CD4-positive, CD25-positive, alpha-beta regulatory T cell (primary cell): ENCODE results near the gene PEMT. TPM values are rescaled to one million over a fixed set of nuclear protein-coding genes. Genes with fewer than 3 reads are reported as not detected.

Experiments used
- ATAC-seq, 2 donors: fragments of 150-1000 bp; cut with Tn5 transposase; one replicate each; pipeline ENCODE4 v1.10.0; 2021; ENCODE audit warnings: low read depth in 2 of 2, moderate number of reproducible peaks in 2 of 2, moderate library complexity in 1 of 2
- DNase-seq, 3 donors: peaks; one replicate each; pipeline versions ENCODE4 v3.0.0 to v3.0.0-alpha.2; 2012 to 2022; ENCODE audit warnings: mixed read lengths in 1 of 3
- H3K27ac ChIP-seq: one replicate; pipeline ENCODE4 v1.7.0; 2013; ENCODE audit warnings: mild to moderate bottlenecking, low read length; ENCODE audit not compliant: insufficient read depth, poor library complexity, severe bottlenecking
- H3K27me3 ChIP-seq: one replicate; pipeline ENCODE4 v1.7.0; 2013; ENCODE audit warnings: low read length; ENCODE audit not compliant: control insufficient read depth, insufficient read depth
- H3K36me3 ChIP-seq: one replicate; pipeline ENCODE4 v1.7.0; 2013; ENCODE audit warnings: mild to moderate bottlenecking, low read length, moderate library complexity; ENCODE audit not compliant: control insufficient read depth, insufficient read depth
- H3K4me1 ChIP-seq: 2 replicates; pipeline ENCODE4 v1.7.0; 2013; ENCODE audit warnings: mild to moderate bottlenecking, low read length; ENCODE audit not compliant: insufficient read depth, control insufficient read depth, poor library complexity, severe bottlenecking
- H3K4me3 ChIP-seq: one replicate; pipeline ENCODE4 v1.7.0; 2013; ENCODE audit warnings: low read depth, mild to moderate bottlenecking, low read length, moderate library complexity
- H3K9me3 ChIP-seq, 2 experiments: 1 replicate in 1 of 2; 2 replicates in 1 of 2; pipeline ENCODE4 v1.7.0; 2013; ENCODE audit warnings: low read length in 2 of 2, mild to moderate bottlenecking in 1 of 2, moderate library complexity in 1 of 2; ENCODE audit not compliant: control insufficient read depth in 2 of 2
- H3K27ac Mint-ChIP-seq, 3 donors: one replicate each; pipeline ENCODE4 v1.8.0; 2020 to 2022; ENCODE audit warnings: mild to moderate bottlenecking in 3 of 3, mixed read lengths in 3 of 3, moderate library complexity in 2 of 3
- H3K27me3 Mint-ChIP-seq: one replicate; pipeline ENCODE4 v1.8.0; 2022; ENCODE audit warnings: mild to moderate bottlenecking, mixed read lengths
- H3K36me3 Mint-ChIP-seq: one replicate; pipeline ENCODE4 v1.8.0; 2020; ENCODE audit warnings: mixed read lengths
- H3K4me1 Mint-ChIP-seq, 4 donors: one replicate each; pipeline ENCODE4 v1.8.0; 2020 to 2022; ENCODE audit warnings: mixed read lengths in 4 of 4, mild to moderate bottlenecking in 1 of 4
- H3K4me3 Mint-ChIP-seq, 4 donors: one replicate each; pipeline ENCODE4 v1.8.0; 2020 to 2022; ENCODE audit warnings: mild to moderate bottlenecking in 4 of 4, mixed read lengths in 4 of 4, moderate library complexity in 3 of 4
- H3K9me3 Mint-ChIP-seq, 7 donors: one replicate each; pipeline ENCODE4 v1.8.0; 2020 to 2022; ENCODE audit warnings: mixed read lengths in 7 of 7, mild to moderate bottlenecking in 3 of 7, moderate library complexity in 2 of 7
- polyA plus RNA-seq, 4 donors: library from polyadenylated mRNA; unstranded; fragments of 300-500 nt; fragmentation: Illumina TruSeq; gene quantifications; one replicate each; pipeline ENCODE4 v1.2.3, GENCODE V29; 2021
- total RNA-seq: library from RNA; stranded (reverse); gene quantifications from one replicate; pipeline ENCODE4 v1.2.3, GENCODE V29; 2022

The PEMT gene
- total and polyA plus RNA-seq, 5 donors from 2014 or later = 13.2 to 33.2 (median 27.3) TPM

DNA sequence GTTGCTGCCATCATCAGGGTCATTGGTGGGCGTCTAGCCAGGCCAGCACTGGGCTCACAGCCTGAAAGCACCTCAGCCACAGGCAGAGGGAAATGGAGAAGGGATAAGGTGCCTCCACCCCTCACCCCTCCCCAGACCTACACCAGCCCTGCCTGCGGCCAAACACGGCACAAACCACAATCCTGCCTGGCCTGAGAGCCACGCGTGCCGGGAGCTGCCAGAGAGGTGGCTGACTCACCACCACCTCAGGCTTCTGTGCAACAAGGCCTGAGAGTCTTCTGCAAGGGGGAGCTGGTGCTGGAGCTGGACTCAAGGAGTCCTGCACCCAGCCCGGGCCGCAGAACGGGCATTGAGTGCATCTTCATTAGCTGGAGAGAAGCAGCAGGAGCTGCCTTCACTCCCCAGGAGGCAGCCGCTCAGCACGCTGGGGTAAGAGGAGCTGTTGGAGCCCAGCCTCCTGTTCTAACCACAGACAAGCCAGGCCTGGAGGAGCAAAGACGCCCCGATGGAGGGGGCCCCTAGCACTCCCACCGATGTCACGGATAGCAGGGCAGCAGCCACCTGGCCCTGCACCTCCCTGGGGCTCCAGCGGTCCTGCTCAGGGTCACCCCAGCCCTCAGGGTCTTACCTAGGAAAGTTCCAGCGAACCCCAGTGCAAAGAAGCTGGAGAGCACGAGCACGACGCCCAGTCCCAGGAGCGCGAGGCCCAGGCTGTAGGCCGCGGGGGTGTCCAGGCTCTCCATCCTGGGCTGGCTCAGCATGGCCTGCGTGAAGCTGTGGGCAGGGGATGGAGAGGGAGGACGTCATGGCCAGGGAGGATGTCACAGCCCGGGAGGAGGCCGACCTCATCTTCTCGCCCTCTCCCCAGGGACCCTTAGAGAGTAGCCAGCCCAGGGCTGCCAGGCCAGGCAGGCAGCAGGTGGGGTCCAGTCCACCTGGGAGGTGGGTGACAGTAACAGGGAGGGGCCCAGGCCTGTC is 79.3 kb downstream of the PEMT start:
- no peaks in the 10 kb centered on the region for H3K4me1 ChIP-seq
- H3K27ac ChIP-seq = no peak overlapping the region
- Mint-ChIP-seq H3K27ac (no peak overlapping the region), H3K36me3 (no peaks in the 10 kb centered on the region), H3K4me3 (no peak overlapping the region), H3K4me1 (peaks cover 0 to 6% (median 0%) of the 10 kb centered on the region in 4 donors), H3K9me3 (no peaks in the 10 kb centered on the region), H3K27me3 (no peaks in the 10 kb centered on the region)
- H3K27me3 ChIP-seq = no peaks in the 10 kb centered on the region
- no peaks in the 10 kb centered on the region for H3K36me3 ChIP-seq
- ATAC-seq = no peak
- no peak overlapping the region for H3K4me3 ChIP-seq
- DNase-seq = no peak
- no peaks in the 10 kb centered on the region for H3K9me3 ChIP-seq

DNA sequence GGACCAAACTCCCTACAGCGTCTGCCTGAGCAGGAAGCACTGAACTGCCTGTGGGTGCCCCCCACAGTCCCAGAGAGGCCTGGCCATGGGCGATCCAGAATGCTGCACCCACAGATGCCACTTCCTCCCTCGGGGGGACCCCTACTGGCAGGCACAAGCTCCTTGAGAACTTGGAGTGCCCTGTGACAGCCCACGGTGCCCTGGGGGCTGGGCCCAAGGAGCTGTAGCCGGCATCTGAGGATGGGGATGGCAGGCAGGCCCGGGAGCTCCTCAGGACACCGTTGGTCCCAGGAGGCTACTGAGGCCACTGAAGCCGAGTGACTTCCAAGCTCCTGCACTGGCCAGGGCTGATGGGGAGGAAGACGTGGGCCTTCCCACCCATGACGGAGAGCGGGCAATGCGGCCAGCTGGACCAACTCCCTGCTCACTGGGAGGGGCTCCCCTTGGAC is 80.2 kb downstream of the PEMT start:
- Mint-ChIP-seq H3K27me3 (no peaks in the 10 kb centered on the region), H3K4me3 (no peak overlapping the region), H3K4me1 (peaks cover 0 to 6% (median 0%) of the 10 kb centered on the region in 4 donors), H3K36me3 (no peaks in the 10 kb centered on the region), H3K27ac (no peak overlapping the region), H3K9me3 (no peaks in the 10 kb centered on the region)
- H3K4me3 ChIP-seq = no peak overlapping the region
- no peaks in the 10 kb centered on the region for H3K36me3 ChIP-seq
- H3K27me3 ChIP-seq = no peaks in the 10 kb centered on the region
- H3K4me1 ChIP-seq = no peaks in the 10 kb centered on the region
- no peak overlapping the region for H3K27ac ChIP-seq
- H3K9me3 ChIP-seq = no peaks in the 10 kb centered on the region
- ATAC-seq (no peak), DNase-seq (no peak)

- Mint-ChIP-seq H3K27me3 (no peaks in the 10 kb centered on the region), H3K27ac (no peak overlapping the region), H3K9me3 (no peaks in the 10 kb centered on the region), H3K4me1 (peaks cover 0 to 6% (median 0%) of the 10 kb centered on the region in 4 donors), H3K36me3 (no peaks in the 10 kb centered on the region), H3K4me3 (no peak overlapping the region)
- DNase-seq = no peak
- H3K27ac ChIP-seq = no peak overlapping the region
- H3K36me3 ChIP-seq = no peaks in the 10 kb centered on the region
- no peak for ATAC-seq
- H3K27me3 ChIP-seq = no peaks in the 10 kb centered on the region
- H3K9me3 ChIP-seq = no peaks in the 10 kb centered on the region
- no peak overlapping the region for H3K4me3 ChIP-seq
- H3K4me1 ChIP-seq = no peaks in the 10 kb centered on the region
These were observed 80.8 kb downstream of the PEMT start for GRCh38 chr17:17510456-17511292.

DNA sequence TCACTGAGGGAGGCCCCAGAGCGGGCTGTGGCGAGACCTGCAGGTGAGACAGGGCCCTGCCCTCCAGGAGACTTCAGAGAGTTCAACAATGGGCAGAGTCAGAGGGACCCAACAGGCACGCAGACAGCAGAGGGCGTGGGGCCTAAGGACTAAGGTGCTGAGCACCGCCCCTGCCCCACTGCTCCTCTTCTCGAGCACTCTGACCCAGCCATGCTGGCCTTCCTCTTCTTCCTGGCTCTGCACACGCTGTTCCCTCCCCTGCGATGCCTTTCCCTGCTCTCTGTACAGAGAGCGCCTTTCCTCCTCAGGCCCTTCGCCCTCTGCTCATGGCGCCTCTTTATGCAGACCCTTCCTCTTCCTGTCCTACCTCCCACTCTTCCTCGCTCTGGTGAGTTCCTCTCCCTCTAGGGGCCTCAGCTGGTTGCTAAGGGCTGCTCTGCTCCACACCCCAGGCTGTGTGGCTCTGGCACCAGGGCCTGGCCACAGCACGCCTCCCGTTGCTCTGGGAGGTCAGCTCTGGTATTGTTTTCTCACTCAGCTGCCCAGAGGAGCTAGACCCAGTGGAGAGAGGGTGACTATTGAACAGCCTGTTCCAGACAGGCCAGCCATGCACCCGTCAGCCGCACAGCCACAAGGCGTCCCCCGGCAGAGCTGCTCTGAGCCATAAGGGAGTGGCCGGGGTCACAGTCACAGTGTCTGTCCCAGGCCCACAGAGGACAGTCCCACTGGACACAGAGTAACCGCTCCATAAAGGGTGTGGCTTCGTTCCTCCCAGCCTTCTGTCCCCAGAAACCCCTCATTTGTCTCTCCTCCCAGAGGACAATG is 81.7 kb downstream of the PEMT start:
- Histone ChIP-seq H3K4me1 (no peaks in the 10 kb centered on the region), H3K27me3 (no peaks in the 10 kb centered on the region), H3K27ac (no peak overlapping the region), H3K4me3 (no peak overlapping the region), H3K9me3 (no peaks in the 10 kb centered on the region), H3K36me3 (no peaks in the 10 kb centered on the region)
- H3K36me3 Mint-ChIP-seq = no peaks in the 10 kb centered on the region
- H3K27ac Mint-ChIP-seq = no peak overlapping the region
- DNase-seq = no peak
- H3K4me3 Mint-ChIP-seq = no peak overlapping the region
- H3K27me3 Mint-ChIP-seq = no peaks in the 10 kb centered on the region
- peak in 1 of 2 donors; percentile 15 for ATAC-seq
- H3K4me1 Mint-ChIP-seq = peaks cover 0 to 6% (median 0%) of the 10 kb centered on the region in 4 donors
- H3K9me3 Mint-ChIP-seq = no peaks in the 10 kb centered on the region

DNA sequence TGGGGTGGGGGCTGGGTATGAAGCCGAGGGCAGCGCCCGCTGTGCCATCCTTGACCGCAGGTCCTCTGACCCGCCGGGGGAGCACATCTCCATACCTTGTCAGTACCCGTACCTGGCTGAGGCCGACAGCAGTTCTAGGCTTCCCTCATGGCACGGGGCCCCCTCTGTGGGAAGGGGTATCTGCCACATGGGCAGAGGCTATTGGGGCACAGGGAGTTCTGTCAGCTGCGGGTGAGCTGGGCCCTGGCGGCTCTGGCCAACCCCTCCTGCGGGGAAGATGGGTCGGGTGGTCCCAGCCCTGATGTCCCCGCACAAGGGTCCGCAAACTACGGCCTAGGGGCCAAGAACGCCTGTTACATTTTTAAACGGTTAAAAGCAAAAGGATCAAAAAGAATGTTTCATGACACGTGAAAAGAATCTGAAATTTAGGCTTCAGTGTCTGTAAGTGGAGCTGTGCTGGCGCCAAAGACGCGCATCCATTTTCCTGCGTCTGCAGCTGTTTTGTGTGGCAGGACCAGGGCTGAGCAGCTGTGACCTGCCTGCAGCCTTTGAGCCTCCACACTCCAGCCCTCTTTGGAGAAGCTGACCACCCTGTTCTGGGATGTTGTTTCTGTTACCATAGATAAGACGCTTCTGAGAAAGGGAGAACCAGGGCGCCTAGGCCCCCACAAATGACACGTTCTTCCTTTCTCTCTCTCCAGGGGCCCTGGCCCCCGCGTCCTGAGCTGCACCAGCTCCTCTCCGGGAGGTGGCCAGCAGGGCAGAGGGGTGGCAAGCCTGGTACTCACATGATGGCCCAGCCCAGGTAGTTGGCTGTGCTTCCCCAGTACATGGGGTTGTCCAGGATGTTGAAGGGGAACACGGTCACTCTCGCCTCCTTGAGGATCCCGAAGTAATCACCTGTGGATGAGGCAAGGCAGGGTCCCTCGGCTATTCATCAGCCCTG is 82.6 kb downstream of the PEMT start:
- Mint-ChIP-seq H3K9me3 (no peaks in the 10 kb centered on the region), H3K36me3 (no peaks in the 10 kb centered on the region), H3K27ac (no peak overlapping the region), H3K4me1 (peaks cover 0 to 6% (median 0%) of the 10 kb centered on the region in 4 donors), H3K27me3 (no peaks in the 10 kb centered on the region), H3K4me3 (no peak overlapping the region)
- no peaks in the 10 kb centered on the region for H3K36me3 ChIP-seq
- H3K4me1 ChIP-seq = no peaks in the 10 kb centered on the region
- H3K9me3 ChIP-seq = no peaks in the 10 kb centered on the region
- no peaks in the 10 kb centered on the region for H3K27me3 ChIP-seq
- no peak overlapping the region for H3K27ac ChIP-seq
- no peak overlapping the region for H3K4me3 ChIP-seq
- DNase-seq = no peak
- ATAC-seq = no peak

GRCh38 chr17:17508019-17508535 is 83.4 kb downstream of the PEMT start:
- H3K4me3 Mint-ChIP-seq = no peak overlapping the region
- Histone ChIP-seq H3K9me3 (no peaks in the 10 kb centered on the region), H3K36me3 (no peaks in the 10 kb centered on the region), H3K27me3 (no peaks in the 10 kb centered on the region), H3K4me1 (no peaks in the 10 kb centered on the region), H3K27ac (no peak overlapping the region), H3K4me3 (no peak overlapping the region)
- DNase-seq (no peak), ATAC-seq (no peak)
- H3K27me3 Mint-ChIP-seq = no peaks in the 10 kb centered on the region
- no peaks in the 10 kb centered on the region for H3K36me3 Mint-ChIP-seq
- peaks cover 0 to 6% (median 0%) of the 10 kb centered on the region in 4 donors for H3K4me1 Mint-ChIP-seq
- H3K27ac Mint-ChIP-seq = no peak overlapping the region
- H3K9me3 Mint-ChIP-seq = no peaks in the 10 kb centered on the region
